Activated CD8-positive, alpha-beta T cell treated with anti-CD3 and anti-CD28 coated beads for 36 hours (primary cell): ENCODE results near the gene CDK11B. TPM values are rescaled to one million over a fixed set of nuclear protein-coding genes. Genes with fewer than 3 reads are reported as not detected.

Experiments
- ATAC-seq: fragments of 200-7000 bp; cut with Tn5 transposase; one replicate; pipeline ENCODE4 v1.10.0; 2021; ENCODE audit warnings: mild to moderate bottlenecking, moderate library complexity
- CTCF ChIA-PET: fragments of 350-600 bp; sonication (Branson Sonifier 250); formaldehyde crosslinking; loops from one replicate; lab custom pipeline; 2021; ENCODE audit warnings: antibody characterized with exemption; lab: Charles Lee
- POLR2A ChIA-PET: fragments of 350-600 bp; sonication (Branson Sonifier 250); formaldehyde crosslinking; loops from one replicate; lab custom pipeline; 2021; ENCODE audit warnings: antibody characterized with exemption; lab: Charles Lee
- DNase-seq: peaks from one replicate; pipeline ENCODE4 v3.0.0-alpha.2; 2020
- H3K27ac Mint-ChIP-seq: one replicate; pipeline ENCODE4 v1.8.0; 2021; ENCODE audit warnings: mild to moderate bottlenecking, mixed read lengths
- H3K27me3 Mint-ChIP-seq: one replicate; pipeline ENCODE4 v1.8.0; 2021; ENCODE audit warnings: mixed read lengths
- H3K36me3 Mint-ChIP-seq: one replicate; pipeline ENCODE4 v1.8.0; 2021; ENCODE audit warnings: low read depth, mixed read lengths
- H3K4me1 Mint-ChIP-seq: one replicate; pipeline ENCODE4 v1.8.0; 2021; ENCODE audit warnings: low read depth, mixed read lengths
- H3K4me3 Mint-ChIP-seq: one replicate; pipeline ENCODE4 v1.8.0; 2021; ENCODE audit warnings: mild to moderate bottlenecking, moderate library complexity, mixed read lengths
- H3K9me3 Mint-ChIP-seq: one replicate; pipeline ENCODE4 v1.8.0; 2021; ENCODE audit warnings: mixed read lengths
- CTCF ChIP-seq: fragments of 200-600 bp; IDR thresholded peaks from one replicate; pipeline ENCODE4 v1.8.0; 2022; ENCODE audit warnings: antibody characterized with exemption, mild to moderate bottlenecking
- intact Hi-C: fragments of 100-400 bp; cut with micrococcal nuclease; formaldehyde crosslinking; loops from one replicate; pipeline ENCODE4 v1.10.0; 2022
- total RNA-seq, 2 experiments: library from RNA; stranded (reverse); gene quantifications; one replicate each; pipeline ENCODE4 v1.2.3, GENCODE V29; 2021

The CDK11B gene
- total RNA-seq, 2 experiments from 2014 or later: 29.4 to 32.0 TPM

- Mint-ChIP-seq H3K4me1 (peaks cover 13% of the 10 kb centered on the region), H3K36me3 (no peaks in the 10 kb centered on the region), H3K4me3 (no peak overlapping the region), H3K27ac (no peak overlapping the region), H3K9me3 (no peaks in the 10 kb centered on the region), H3K27me3 (peaks cover 10% of the 10 kb centered on the region)
- POLR2A ChIA-PET: interaction anchor here (0.6 to 3.0 kb wide), 3 partner anchors 12 to 26 kb away, joined by 3 to 13 read pairs (median 6); no protein-coding TSS in a partner anchor
- no peak for ATAC-seq
- no peak for TF ChIP-seq CTCF
- intact Hi-C loops: no loop called here
- CTCF ChIA-PET: no interaction called here
- no peak for DNase-seq
Observed at GRCh38 chr1:1601564-1602303, 57.1 kb downstream of the CDK11B start.

DNA sequence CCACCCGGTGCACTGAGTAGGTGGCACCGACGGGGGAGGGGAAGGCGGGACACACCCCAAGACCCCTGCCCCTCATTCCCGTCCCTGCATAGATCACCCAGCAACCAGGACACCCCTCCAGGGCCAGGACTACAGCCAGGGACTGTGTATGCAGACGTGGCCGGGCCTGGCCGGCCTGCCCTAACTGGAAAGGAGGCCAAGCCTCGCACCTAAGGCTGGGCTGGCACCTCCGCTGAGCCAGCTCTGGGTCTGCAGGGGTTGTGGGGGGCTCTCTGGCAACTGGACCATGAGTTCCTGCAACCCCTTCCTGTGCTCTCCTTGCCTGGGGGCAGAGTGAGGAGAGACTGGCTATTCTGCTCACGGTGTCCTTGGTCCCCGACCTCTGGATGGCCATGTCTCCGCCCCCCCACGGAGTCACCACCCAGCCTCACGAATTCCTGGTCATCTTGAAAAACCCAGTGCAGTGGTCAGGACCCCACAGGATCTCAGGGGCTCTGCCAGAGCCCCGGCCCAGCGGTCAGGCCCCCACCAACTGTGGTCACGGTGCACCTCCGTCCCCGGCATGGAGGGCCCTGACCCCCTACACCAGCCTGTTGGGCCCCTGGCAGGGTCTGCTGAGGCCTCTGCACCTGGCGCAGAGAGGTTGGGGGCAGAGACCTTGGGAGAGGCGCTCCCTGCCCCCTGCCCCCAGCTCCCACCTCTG is 57.8 kb downstream of the CDK11B start:
- peak overlapping the region; percentile 37 for H3K4me3 Mint-ChIP-seq
- TF ChIP-seq CTCF: no peak
- H3K27ac Mint-ChIP-seq: no peak overlapping the region
- H3K4me1 Mint-ChIP-seq: peaks cover 11% of the 10 kb centered on the region
- intact Hi-C loops: no loop called here
- CTCF ChIA-PET: no interaction called here
- POLR2A ChIA-PET: no interaction called here
- DNase-seq (no peak), ATAC-seq (no peak)
- H3K27me3 Mint-ChIP-seq: peaks cover 10% of the 10 kb centered on the region
- no peaks in the 10 kb centered on the region for H3K36me3 Mint-ChIP-seq
- H3K9me3 Mint-ChIP-seq: no peaks in the 10 kb centered on the region

GRCh38 chr1:1599935-1600860 is 58.6 kb downstream of the CDK11B start, which contains the start of gene FNDC10:
FNDC10 (minus strand) TSS chr1:1600135; CDS start chr1:1600015, 120 bp downstream.
- DNase-seq: no peak
- H3K4me1 Mint-ChIP-seq: peaks cover 11% of the 10 kb centered on the region
- POLR2A ChIA-PET: no interaction called here

More at GRCh38 chr1:1599935-1600860, 58.6 kb downstream of the CDK11B start, which contains the start of gene FNDC10:
- intact Hi-C loops: no loop called here
- no peak for TF ChIP-seq CTCF
- no peak within 1 kb of the TSS for H3K27ac Mint-ChIP-seq
- no peaks in the 10 kb centered on the region for H3K36me3 Mint-ChIP-seq
- CTCF ChIA-PET: no interaction called here
- peak within 1 kb of the TSS; percentile 67 for H3K4me3 Mint-ChIP-seq
- peaks cover 10% of the 10 kb centered on the region for H3K27me3 Mint-ChIP-seq
- no peaks in the 10 kb centered on the region for H3K9me3 Mint-ChIP-seq
- ATAC-seq: peak; percentile 25
